Activated CD4-positive, alpha-beta T cell treated with anti-CD3 and anti-CD28 coated beads, Interleukin-2, Interleukin-4, amounts not matched to agents 100 ng/mL and 50 ng/mL, durations not matched to agents 16 hours and 8 hours (primary cell): ENCODE data around the gene ZNF558.
A peak's percentile ranks its signal among the peaks of the same experiment; 100 is the strongest.

ENCODE experiments used
- DNase-seq: peaks from one replicate; pipeline ENCODE4 v3.0.0-alpha.2; 2020; ENCODE audit warnings: low spot score

Gene ZNF558

GRCh38 chr19:8832132-8833021 is at the start of gene ZNF558, which contains the start of gene MBD3L1:
Gene ZNF558 (minus strand): TSS chr19:8832304. CDS start chr19:8822659, 9,645 bp downstream.
Gene MBD3L1 (plus strand): TSS chr19:8832377. CDS start chr19:8842679, 10,302 bp downstream.
- peak; percentile 96 for DNase-seq

- no peak for DNase-seq
Observed at GRCh38 chr19:8881512-8881911, 49.4 kb upstream of the ZNF558 start.

DNA sequence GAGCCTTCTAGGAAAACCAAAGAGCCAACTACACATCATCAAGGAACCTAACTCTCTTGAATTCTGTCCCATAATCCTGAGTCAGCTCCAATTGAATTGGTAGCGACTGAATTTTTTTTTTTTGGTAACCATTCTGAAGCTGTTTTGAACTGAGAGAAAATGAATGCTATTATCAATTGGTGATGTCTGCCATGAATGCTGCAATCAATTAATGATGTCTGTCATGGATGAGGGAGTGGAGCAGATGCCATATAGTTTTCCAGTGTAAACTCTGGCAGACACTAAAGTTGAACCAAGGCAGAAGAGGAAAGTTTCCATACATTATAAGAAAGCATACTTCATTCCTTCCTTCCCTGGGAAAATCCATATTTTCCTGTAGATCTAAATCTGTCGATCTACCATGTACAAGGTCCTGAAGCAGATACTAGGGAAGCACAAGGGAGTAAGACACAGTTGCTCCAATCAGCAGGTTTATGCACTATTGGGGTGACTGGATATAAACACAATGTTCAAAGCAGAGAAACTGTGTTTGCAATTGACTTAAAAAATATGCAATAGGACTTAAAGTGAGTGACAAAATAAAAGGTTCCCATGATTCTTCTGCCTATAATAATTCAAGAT is 48.9 kb upstream of the ZNF558 start:
- DNase-seq = no peak

DNA sequence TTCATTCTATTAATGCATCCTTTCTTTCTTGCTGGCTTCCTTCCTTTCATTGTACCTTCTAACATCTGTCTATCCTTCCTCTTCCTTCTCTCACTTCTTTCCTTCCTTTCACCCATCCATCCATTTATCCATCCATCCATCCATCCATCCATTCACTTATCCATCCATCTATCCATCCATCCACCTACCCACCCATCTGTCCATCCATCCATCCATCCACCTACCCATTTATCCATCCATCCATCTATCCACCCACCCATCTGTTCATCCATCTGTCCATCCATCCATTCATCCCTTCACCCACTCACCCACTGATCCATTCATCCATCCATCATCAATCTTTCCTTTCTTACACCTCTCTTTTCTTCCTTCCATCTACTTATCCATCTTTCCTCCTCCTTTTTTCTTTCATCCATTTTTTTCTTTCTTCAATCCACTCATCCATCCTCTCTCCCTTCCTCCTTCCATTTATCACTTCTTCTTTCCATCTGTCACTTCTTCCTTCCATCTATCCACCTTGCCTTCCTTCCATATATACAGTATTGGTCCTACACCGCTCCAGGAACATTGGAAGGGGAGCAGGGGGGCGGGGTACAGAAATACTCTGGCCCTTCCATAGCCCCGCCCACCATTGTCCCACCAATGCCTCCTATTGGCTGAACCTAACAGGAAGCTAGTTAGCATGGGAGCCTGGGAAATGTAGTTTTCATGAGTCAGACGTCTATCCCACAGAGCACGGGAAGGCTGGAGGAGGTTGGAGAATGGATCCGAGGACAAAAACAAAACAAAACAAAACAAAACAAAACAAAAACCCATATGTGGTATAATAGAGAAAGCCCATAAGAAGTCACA is 46.0 kb upstream of the ZNF558 start:
- DNase-seq = no peak

DNA sequence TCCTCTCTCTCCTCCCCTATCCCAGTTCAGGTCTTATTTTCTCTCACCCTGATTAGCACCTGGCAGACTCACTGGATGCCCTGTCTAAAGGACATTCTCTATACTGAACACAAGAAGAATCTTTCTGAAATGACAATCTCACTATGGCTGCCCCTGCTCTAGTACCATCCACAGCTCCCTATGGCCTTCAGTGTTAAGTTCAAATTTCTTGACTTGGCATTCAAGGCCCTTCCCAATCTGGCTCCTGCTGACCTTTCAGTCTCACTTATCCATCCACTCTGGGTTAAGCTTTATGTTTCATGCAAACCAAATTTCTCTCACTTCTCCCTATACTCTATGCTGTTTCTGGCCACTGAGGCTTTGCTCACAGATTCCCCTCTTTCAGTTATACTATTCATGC is 34.2 kb upstream of the ZNF558 start:
- no peak for DNase-seq

- no peak for DNase-seq
Observed at GRCh38 chr19:8858260-8858659, 26.2 kb upstream of the ZNF558 start.

- no peak for DNase-seq
Observed at GRCh38 chr19:8850488-8850887, 18.4 kb upstream of the ZNF558 start.

DNA sequence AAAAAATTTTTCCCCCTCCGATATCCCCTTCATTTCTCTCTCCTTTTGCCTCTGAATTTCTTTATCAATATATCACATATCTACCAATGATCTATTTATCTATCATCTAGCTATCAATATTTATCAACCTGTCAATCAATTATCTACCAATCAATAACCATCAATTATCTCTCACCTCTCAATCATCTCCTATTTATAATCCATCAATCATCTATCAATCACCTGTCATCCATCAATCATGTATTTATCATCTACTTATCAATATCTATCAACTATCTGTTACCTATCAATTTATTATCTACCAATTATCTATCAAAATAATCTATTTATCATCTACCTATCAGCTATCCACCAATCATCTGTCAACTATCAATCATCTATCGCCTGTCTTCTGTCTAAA is 17.1 kb upstream of the ZNF558 start:
- DNase-seq = no peak

- DNase-seq = no peak
Observed at GRCh38 chr19:8846819-8847218, 14.7 kb upstream of the ZNF558 start.

GRCh38 chr19:8840708-8841107 is 8.6 kb upstream of the ZNF558 start:
- DNase-seq = no peak

DNA sequence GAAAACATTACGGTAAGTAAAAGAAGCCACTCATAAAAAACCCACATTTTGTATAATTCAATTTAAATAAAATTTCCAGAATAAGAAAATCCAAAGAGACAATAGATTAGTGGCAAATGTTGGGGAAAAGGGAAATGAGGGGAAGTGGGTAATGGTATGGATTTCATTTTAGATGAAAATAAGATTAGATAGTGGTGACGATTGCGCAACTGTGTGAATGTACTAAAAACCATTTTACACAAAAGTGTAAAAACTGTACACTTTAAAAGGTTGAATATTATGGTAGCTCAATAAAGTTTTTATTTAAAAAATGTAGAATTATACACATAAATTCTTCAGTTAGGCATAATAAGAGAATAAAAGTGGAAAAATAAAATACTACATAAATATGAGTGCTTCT is 3.8 kb upstream of the ZNF558 start:
- no peak for DNase-seq

DNA sequence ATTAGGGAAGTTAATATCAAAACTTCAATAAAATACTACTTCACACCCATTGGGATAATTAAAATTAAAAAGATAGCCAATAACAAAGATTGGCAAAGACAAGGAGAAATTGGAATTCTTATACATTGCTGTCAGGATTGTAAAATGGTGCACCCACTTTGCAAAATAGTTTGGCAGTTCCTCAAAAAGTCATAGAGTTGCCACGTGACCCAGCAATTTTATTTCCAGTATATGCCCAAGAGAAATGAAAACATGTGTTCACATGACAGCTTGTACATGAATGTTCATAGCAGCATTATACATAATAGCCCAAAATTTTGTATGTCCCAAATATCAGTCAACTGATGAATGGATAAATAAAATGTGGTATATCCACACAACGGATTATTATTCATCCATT is 3.3 kb upstream of the ZNF558 start:
- no peak for DNase-seq

GRCh38 chr19:8831832-8832131 is 322 bp downstream of the ZNF558 start:
- peak; percentile 26 for DNase-seq

- no peak for DNase-seq
Observed at GRCh38 chr19:8831373-8831772, 731 bp downstream of the ZNF558 start.

- no peak for DNase-seq
Observed at GRCh38 chr19:8827277-8827676, 4.8 kb downstream of the ZNF558 start.

DNA sequence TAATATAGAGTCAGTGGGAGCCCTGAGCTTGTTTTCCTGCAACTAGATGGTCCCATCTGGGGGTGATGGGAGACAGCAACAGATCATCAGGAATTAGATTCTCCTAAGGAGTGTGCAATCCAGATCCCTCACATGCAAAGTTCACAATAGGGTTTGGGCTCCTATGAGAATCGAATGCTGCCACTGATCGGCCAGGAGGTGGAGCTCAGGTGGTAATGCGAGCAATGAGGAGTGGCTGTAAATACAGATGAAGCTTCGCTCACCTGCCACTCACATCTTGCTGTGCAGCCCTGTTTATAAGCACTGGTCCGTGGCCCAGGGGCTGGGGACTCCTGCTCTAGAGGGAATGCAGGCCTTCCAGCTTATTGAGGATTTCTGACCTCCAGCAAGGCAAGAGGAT is 5.7 kb downstream of the ZNF558 start:
- no peak for DNase-seq

DNA sequence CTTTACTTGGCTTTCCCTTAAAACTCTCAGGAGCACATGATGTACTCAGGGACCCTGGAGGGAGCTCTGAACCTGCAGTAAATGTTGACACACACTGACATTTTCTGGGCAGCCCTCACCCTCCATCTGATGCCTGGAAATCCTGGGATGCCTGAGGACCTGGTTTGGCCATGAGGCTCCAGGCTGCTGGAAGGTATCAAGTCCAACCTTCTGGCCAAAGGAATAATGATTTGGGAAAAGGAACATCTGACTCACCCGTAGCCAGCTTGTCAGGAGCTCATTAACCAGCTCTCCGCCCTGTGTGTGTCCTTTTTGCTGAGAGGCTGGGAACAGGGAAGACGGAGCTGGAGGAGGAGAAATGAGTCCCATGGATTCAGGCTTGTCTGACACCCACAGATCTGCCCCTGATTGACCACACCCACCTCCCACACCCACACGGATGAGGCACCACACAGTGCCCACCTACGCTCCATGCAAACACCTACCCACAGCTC is 10.3 kb downstream of the ZNF558 start:
- DNase-seq = no peak

DNA sequence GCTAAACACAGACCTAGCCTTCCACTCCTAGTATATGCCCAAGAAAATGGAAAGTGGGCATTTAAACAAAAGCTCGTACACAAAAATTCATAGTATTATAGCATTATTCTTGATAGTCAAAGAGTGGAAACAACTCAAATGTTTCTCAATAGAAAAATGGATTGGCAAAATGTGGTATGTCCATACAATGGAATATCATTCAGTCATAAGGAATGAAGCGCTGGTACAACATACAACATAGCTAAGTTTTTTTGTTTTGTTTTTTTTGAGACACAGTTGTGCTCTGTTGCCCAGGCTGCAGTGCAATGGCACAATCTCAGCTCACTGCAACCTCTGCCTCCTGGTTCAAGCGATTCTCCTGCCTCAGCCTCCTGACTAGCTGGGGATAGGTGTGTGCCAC is 11.9 kb downstream of the ZNF558 start:
- DNase-seq = no peak

GRCh38 chr19:8815780-8816179 is 16.3 kb downstream of the ZNF558 start:
- DNase-seq = no peak

DNA sequence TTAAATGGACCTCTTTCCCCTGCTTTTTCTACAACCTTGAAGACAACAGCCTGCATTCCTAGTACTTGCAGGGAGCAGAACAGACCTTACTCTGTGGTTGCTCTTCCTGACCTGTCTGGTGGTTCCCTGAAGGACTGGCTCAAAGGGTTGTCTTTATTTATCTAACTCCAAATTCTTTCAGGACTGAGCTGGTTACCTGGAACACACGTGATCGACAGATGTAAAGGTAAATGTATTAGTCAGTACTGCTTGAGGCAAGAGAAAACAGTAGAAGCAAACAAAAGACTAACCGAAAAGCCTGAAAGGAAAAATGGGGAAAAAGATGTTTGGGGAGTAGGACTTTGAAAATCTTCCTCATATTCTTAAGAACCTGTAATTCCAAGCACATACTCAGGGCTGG is 17.9 kb downstream of the ZNF558 start:
- no peak for DNase-seq

DNA sequence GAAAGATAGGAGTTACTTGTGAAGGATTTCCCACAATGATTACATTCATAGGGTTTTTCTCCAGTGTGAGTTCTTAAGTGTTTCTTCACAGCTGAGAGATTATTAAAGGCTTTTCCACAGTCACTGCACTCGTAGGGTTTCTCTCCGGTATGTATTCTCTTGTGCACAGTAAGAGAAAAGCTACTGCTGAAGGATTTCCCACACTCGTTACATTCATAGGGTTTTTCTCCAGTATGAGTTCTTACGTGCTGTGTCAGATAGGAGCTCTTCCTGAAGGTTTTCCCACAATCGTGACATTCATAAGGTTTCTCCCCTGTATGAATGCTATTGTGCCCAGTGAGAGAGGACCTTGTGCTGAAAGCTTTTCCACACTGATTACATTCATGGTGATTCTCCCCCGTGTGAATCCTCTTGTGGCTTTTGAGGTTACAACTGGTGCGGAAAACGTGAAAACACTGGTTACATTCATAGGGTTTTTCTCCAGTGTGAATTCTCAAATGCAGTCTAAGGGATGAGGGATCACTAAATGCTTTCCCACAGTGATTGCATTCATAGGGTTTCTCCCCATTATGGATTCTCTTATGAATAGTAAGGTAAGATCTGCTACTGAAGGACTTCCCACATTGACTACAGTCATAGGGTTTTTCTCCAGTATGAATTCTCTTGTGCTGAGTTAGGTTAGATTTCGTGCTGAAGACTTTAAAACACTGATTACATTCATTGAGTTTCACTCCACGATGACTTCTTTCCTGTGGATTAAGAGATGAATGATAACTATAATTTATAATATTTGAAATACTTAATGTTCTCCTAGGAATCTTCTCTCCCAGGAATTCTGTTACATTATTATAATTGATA is 20.6 kb downstream of the ZNF558 start:
- no peak for DNase-seq

- no peak for DNase-seq
Observed at GRCh38 chr19:8806661-8807060, 25.4 kb downstream of the ZNF558 start.
